BE2C (cell line): Measurements from ENCODE around the gene HOXB9.

ENCODE experiments used
- DNase-seq: peaks from one replicate; pipeline ENCODE4 v3.0.0-alpha.2; 2020
- H3K27me3 ChIP-seq: fragments of 250-450 bp; sonication (Bioruptor Pico); 2 replicates; pipeline ENCODE4 v1.5.1; 2020; ENCODE audit warnings: mild to moderate bottlenecking
- H3K36me3 ChIP-seq: fragments of 250-450 bp; sonication (Bioruptor Pico); 2 replicates; pipeline ENCODE4 v1.5.1; 2020; ENCODE audit warnings: mild to moderate bottlenecking
- H3K4me1 ChIP-seq: fragments of 250-450 bp; sonication (Bioruptor Pico); 2 replicates; pipeline ENCODE4 v1.5.1; 2020
- H3K4me3 ChIP-seq: 2 replicates; pipeline ENCODE4 v1.5.1; 2011; ENCODE audit warnings: low read depth, low read length
- H3K9me3 ChIP-seq: fragments of 250-450 bp; sonication (Bioruptor Pico); 2 replicates; pipeline ENCODE4 v1.5.1; 2020
- CTCF ChIP-seq: IDR thresholded peaks from 2 replicates; pipeline ENCODE4 v1.5.1; 2012; ENCODE audit warnings: mild to moderate bottlenecking, low read depth, low read length

Gene HOXB9

DNA sequence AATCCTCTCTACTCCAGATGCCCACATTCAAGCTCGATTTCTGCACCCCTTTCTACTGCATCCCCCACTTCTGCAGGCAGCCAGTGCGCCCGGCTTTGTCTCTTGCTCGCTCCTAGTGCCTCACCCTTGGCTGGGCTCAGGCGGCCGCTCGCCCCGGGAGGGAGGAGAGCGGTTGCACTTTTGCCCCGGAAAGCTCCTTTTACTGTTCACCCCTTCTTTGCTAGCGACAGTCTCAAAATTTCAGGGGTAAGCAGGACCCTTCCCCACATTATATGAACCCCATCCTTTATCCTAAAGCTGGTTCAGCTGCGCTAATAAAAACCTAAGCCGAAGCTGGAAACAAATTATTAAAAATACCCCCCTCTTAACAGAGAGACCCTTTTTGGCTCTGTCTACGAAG is 33.6 kb downstream of the HOXB9 start:
- TF ChIP-seq CTCF, result no peak
- Histone ChIP-seq H3K36me3 (no peaks in the 10 kb centered on the region), H3K4me3 (no peak overlapping the region), H3K27me3 (peaks cover 96% of the 10 kb centered on the region), H3K9me3 (no peaks in the 10 kb centered on the region), H3K4me1 (no peaks in the 10 kb centered on the region)
- DNase-seq, result no peak

DNA sequence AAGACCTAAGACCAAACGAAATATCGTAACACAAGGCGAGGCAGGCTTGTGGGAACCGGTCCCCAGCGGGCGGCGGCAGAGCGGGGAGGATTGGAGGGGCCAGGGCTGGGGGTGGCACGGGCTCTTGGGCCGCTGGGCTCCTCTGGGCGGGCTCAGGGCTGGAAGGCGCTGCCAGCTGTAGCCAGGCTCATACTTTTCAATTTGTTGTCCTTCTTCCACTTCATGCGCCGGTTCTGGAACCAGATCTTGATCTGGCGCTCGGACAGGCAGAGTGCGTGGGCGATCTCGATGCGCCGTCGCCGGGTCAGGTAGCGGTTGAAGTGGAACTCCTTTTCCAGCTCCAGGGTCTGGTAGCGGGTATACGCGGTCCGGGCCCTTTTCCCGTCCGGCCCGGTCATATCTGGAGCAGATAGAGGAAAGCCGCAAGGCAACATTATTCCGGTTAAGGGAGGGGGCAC is 34.1 kb downstream of the HOXB9 start:
- Histone ChIP-seq H3K4me3 (no peak overlapping the region), H3K36me3 (no peaks in the 10 kb centered on the region), H3K9me3 (no peaks in the 10 kb centered on the region), H3K27me3 (peaks cover 96% of the 10 kb centered on the region), H3K4me1 (no peaks in the 10 kb centered on the region)
- TF ChIP-seq CTCF, result no peak
- DNase-seq, result no peak

DNA sequence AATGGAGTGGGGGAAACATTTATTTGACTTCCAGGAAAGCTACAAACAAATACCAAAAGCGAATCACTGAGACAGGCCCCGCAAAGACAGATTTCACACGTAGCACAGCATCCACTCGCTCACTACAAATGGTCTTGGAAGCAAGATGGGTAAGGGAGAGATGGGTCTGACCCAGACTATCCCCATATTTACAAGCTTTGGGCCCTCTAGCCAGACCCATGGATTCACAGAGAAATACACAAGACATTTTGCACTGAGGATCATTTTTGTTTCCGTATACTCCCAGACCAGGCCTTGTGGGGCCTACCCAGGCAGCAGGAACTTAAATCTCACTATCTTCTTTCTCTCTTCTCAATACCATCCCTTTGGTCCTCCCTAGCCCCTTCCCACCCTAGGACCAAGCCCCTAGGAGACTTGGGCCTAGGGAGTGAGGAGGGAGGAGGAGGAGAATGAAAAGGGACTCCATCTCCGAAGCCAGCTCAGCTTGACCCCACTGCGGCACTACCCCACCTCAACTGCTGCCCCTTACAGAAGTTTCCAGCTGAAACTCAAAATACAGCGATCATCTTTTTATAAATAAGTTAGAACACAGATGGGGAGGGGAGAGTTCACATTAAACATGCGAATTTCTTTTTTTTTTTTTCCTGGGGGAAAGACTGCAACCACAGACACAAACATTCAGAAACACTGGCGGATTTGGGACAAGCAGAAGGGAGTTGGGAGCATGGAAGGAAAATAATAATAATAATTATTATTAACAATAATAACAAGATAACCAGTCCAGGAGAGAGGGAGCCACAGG is 34.7 kb downstream of the HOXB9 start:
- DNase-seq, result no peak

DNA sequence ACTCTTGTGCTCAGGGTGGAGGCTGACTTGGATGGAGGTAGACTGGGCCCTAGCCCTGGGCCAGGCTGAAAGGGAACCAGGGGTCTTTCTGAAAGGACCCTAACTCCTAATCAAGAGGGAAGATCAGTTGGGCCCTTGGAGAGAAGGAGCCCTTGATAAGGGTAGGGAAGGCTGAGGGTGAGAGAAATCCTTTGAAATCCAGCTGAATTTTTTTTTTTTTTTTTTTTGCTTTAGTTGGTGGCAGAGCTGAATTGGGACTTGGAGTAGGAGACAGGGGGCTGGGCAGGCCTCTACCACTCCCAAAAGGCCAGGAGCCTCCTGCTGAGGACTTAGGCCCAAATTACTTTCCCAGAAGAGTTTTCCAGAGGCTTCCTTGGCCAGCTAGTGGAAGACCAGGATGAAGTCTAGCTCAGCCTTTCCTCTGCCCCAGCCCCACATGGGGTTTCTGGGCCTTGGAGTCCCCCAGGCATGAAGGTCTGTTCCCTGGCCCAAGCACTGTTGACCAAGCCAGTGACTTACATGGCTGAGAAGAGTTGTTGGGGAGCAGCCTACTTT is 35.5 kb downstream of the HOXB9 start:
- Histone ChIP-seq H3K36me3 (no peaks in the 10 kb centered on the region), H3K4me3 (no peak overlapping the region), H3K27me3 (peaks cover 96% of the 10 kb centered on the region), H3K9me3 (no peaks in the 10 kb centered on the region), H3K4me1 (no peaks in the 10 kb centered on the region)
- TF ChIP-seq CTCF, result no peak
- DNase-seq, result no peak

More for the DNA sequence above, 34.7 kb downstream of the HOXB9 start:
- no peaks in the 10 kb centered on the region for H3K9me3 ChIP-seq
- no peak overlapping the region for H3K4me3 ChIP-seq
- peaks cover 96% of the 10 kb centered on the region for H3K27me3 ChIP-seq
- no peaks in the 10 kb centered on the region for H3K36me3 ChIP-seq
- no peaks in the 10 kb centered on the region for H3K4me1 ChIP-seq
- no peak for TF ChIP-seq CTCF

GRCh38 chr17:48589831-48590606 is 36.1 kb downstream of the HOXB9 start, which contains the start of gene HOXB3:
TSS of gene HOXB3 (minus strand) at chr17:48590241. CDS start at chr17:48552474, 37,767 bp downstream.
- no peaks in the 10 kb centered on the region for H3K4me1 ChIP-seq
- DNase-seq, result no peak
- H3K27me3 ChIP-seq, result peaks cover 96% of the 10 kb centered on the region
- no peak for TF ChIP-seq CTCF
- H3K4me3 ChIP-seq, result no peak within 1 kb of the TSS
- H3K9me3 ChIP-seq, result no peaks in the 10 kb centered on the region
- no peaks in the 10 kb centered on the region for H3K36me3 ChIP-seq
